Upper lobe of right lung (tissue), 1 donor: ENCODE results near the gene SRGAP1. TPM values are rescaled to one million over a fixed set of nuclear protein-coding genes. Genes with fewer than 3 reads are reported as not detected.

Experiments used
- ATAC-seq: fragments of 200-7000 bp; cut with Tn5 transposase; one replicate; pipeline ENCODE4 v1.9.1; 2020; ENCODE audit warnings: mild to moderate bottlenecking, moderate library complexity
- DNase-seq: peaks from one replicate; pipeline ENCODE4 v3.0.0-alpha.2; 2020
- H3K27ac ChIP-seq: fragments of 200-600 bp; one replicate; pipeline ENCODE4 v1.8.0; 2022
- H3K27me3 ChIP-seq: fragments of 200-600 bp; one replicate; pipeline ENCODE4 v1.8.0; 2022; ENCODE audit warnings: mild to moderate bottlenecking
- H3K36me3 ChIP-seq: fragments of 200-600 bp; one replicate; pipeline ENCODE4 v1.8.0; 2022
- H3K4me1 ChIP-seq: fragments of 200-600 bp; one replicate; pipeline ENCODE4 v1.8.0; 2022
- H3K4me3 ChIP-seq: fragments of 200-600 bp; one replicate; pipeline ENCODE4 v1.8.0; 2022; ENCODE audit warnings: mild to moderate bottlenecking
- H3K9me3 ChIP-seq: fragments of 200-600 bp; one replicate; pipeline ENCODE4 v1.8.0; 2022
- intact Hi-C: fragments of 100-400 bp; cut with DNase I; formaldehyde crosslinking; loops from one replicate; pipeline ENCODE4 v1.11.0; 2022
- long read RNA-seq: library from polyadenylated mRNA; unstranded; transcript quantifications from one replicate; pipeline ENCODE4 v2.0.0, GENCODE V29; 2021
- total RNA-seq: library from RNA; stranded (reverse); fragmentation: NEBNext Ultra II Directional; extraction: Animal tissue kit (Norgen Biotek cat#: 25700); gene quantifications from one replicate; pipeline ENCODE4 v1.2.1, GENCODE V29; 2021
- TF ChIP-seq, protein P1 (sequence below): fragments of 200-600 bp; IDR thresholded peaks from one replicate; pipeline ENCODE4 v1.8.0; 2022; ENCODE audit warnings: antibody characterized with exemption
- donor health status: DM: no; HTN: yes; CAD: no; lungs with severe emphysema.

SRGAP1 gene
- 11.4 TPM for total RNA-seq
- long read RNA-seq, full-length matches to known transcripts = 2 of 12 reads
- long read RNA-seq, partial matches to known transcripts = 6 of 12 reads
- long read RNA-seq, other reads (novel, unspliced or antisense) = 4 of 12 reads

DNA sequence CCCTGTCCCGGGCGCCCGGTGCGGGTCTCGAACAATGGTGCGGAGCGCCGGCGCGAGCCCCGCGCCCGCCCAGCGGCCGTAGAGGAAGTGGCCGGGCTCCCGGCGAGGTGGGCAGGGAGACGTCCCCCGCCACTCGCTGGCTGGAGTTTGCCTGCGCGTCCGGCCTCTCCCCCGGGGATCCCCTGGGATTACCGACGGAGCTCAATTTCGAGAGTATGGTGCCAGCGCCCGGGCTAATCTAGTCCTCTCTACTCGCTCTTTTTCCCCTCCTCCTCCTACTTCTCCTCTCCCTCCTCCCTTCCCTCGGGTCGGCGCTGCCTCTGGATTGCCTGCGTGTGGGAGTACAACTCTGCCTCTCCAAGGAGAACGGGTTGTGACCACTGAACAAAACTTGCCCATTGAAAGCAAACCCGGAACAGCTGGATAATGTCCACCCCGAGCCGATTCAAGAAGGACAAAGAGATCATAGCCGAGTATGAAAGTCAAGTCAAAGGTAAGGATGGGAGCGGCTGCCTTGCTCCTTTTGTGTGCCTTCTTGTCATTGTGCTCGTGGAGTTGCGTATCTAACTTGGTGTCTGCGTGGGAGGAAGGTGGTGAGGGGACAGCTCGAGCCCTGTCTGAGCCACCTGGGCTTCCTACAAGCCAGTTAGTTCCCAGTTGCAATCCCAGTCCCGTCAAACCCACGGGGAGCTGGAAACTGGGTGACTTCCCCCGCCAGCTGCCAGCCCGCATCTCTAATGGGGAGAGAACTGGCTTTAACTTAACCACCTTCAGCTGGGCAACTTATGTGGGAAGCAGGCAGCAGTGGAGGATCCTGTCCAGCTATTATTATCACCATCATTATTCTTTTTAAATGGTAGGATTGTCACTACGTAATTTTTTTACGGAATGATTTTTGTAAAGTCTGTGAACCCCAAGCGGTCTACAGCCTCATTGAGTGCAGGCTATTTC, at the start of gene SRGAP1:
TSS of gene SRGAP1 (plus strand) at position 310 of the 951 bp plus-strand sequence. CDS start at position 427, 117 bp downstream.
- intact Hi-C loops = loop anchor here (10.0 kb wide), 1 partner anchor 340 kb away; no protein-coding TSS in a partner anchor
- no peaks in the 10 kb centered on the region for H3K4me1 ChIP-seq

DNA sequence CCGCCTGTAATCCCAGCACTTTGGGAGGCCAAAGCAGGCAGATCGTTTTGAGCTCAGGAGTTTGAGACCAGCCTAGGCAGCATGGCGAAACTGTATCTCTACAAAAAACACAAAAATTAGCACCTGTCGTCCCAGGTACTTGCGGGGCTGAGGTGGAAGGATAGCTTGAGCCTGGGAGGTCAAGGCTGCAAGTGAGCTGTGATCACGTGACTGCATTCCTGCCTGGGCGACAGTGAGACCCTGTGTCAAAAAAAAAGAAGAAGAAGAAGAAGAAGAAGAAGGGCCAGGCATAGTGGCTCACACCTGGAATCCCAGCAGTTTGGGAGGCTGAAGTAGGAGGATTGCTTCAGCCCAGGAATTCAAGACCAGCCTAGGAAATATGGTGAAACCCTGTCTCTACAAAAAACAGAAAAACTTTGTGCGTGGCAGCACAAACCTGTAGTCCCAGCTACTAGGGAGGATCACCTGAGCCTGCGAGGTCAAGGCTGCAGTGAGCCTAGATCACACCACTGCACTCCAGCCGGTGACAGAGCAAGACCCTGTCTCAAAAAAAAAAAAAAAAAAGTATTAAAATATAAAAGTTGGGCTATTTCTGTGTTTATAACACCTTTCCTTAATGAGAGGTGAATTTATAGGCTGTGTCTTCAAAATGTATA, 49.3 kb upstream of the SRGAP1 start:
- ATAC-seq = no peak
- no peaks in the 10 kb centered on the region for H3K27me3 ChIP-seq
- no peak overlapping the region for H3K27ac ChIP-seq
- TF ChIP-seq, protein P1, sequence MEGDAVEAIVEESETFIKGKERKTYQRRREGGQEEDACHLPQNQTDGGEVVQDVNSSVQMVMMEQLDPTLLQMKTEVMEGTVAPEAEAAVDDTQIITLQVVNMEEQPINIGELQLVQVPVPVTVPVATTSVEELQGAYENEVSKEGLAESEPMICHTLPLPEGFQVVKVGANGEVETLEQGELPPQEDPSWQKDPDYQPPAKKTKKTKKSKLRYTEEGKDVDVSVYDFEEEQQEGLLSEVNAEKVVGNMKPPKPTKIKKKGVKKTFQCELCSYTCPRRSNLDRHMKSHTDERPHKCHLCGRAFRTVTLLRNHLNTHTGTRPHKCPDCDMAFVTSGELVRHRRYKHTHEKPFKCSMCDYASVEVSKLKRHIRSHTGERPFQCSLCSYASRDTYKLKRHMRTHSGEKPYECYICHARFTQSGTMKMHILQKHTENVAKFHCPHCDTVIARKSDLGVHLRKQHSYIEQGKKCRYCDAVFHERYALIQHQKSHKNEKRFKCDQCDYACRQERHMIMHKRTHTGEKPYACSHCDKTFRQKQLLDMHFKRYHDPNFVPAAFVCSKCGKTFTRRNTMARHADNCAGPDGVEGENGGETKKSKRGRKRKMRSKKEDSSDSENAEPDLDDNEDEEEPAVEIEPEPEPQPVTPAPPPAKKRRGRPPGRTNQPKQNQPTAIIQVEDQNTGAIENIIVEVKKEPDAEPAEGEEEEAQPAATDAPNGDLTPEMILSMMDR = no peak
- H3K36me3 ChIP-seq = peaks cover 9% of the 10 kb centered on the region
- no peaks in the 10 kb centered on the region for H3K9me3 ChIP-seq
- no peak overlapping the region for H3K4me3 ChIP-seq
- intact Hi-C loops = no loop called here
- DNase-seq = no peak
- H3K4me1 ChIP-seq = no peaks in the 10 kb centered on the region

More for the DNA sequence above, at the start of gene SRGAP1:
- ATAC-seq (peak; percentile 49), DNase-seq (peak; percentile 76)
- Histone ChIP-seq H3K36me3 (no peaks in the 10 kb centered on the region), H3K27me3 (no peaks in the 10 kb centered on the region), H3K4me3 (peak within 1 kb of the TSS; percentile 86), H3K9me3 (no peaks in the 10 kb centered on the region), H3K27ac (peak within 1 kb of the TSS; percentile 88)
- TF ChIP-seq, protein P1 = no peak

DNA sequence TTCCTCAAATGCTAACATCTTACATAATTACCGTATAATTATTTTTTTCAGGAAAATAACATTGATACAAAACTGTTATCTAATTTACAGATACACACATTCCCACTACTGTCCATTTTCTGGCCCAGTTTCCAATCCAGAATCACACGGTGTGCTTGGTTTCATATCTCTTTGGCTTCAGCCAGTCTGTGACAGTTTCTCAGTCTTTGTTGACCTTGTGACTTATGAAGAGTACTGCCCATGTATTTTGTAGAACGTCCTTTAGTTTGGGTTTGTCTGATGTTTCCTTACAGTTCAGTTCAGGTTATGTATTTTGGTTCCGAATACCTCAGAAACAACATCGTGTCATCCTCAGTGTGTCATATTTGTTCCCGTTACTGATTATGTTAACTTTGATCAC, 48.6 kb upstream of the SRGAP1 start:
- H3K4me1 ChIP-seq = no peaks in the 10 kb centered on the region
- ATAC-seq (no peak), DNase-seq (no peak)
- H3K27ac ChIP-seq = no peak overlapping the region
- H3K9me3 ChIP-seq = no peaks in the 10 kb centered on the region
- H3K4me3 ChIP-seq = no peak overlapping the region
- no peaks in the 10 kb centered on the region for H3K27me3 ChIP-seq
- peaks cover 2% of the 10 kb centered on the region for H3K36me3 ChIP-seq
- intact Hi-C loops = no loop called here
- TF ChIP-seq, protein P1 = no peak

DNA sequence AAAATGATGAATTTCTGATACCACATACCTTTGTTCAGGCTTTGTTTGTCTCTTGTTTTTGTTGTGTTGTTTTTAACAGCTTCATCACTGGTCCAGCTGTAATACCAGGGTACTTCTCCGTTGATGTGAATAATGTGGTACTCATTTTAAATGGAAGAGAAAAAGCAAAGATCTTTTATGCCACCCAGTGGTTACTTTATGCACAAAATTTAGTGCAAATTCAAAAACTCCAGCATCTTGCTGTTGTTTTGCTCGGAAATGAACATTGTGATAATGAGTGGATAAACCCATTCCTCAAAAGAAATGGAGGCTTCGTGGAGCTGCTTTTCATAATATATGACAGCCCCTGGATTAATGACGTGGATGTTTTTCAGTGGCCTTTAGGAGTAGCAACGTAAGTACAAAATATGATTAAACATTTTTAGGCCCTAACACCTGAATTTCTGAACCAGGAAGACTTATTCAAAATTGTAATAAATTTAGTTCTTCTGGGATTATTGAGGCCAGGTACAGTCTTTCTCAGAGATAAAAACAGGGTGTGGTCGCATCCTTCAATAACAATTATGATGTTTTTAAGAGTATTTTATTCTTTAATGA, 42.4 kb upstream of the SRGAP1 start:
- TF ChIP-seq, protein P1 = peak; percentile 59
- Histone ChIP-seq H3K27me3 (no peaks in the 10 kb centered on the region), H3K27ac (no peak overlapping the region), H3K36me3 (peaks cover 9% of the 10 kb centered on the region), H3K4me1 (no peaks in the 10 kb centered on the region), H3K9me3 (no peaks in the 10 kb centered on the region), H3K4me3 (no peak overlapping the region)
- DNase-seq = no peak
- intact Hi-C loops = no loop called here
- no peak for ATAC-seq

DNA sequence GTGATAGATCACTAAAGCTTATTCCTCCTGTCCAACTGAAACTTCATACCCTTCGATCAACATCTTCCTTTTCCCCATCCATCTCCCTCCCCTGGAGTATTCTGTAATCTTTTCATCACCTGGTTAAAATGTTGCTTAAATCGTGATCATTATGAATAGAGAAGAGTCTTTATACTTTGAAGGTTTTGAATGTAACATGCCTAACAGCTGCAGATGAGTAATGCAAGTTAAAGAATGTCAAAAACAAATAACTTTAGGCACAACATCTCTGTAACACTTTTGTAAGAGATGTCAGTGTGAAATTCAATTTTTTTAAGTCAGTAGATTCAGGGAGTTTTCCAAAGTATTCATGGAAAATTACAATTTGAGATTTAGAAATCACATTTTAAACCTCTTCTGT, 39.8 kb upstream of the SRGAP1 start:
- ATAC-seq (no peak), DNase-seq (no peak)
- no peak overlapping the region for H3K4me3 ChIP-seq
- no peaks in the 10 kb centered on the region for H3K4me1 ChIP-seq
- H3K9me3 ChIP-seq = no peaks in the 10 kb centered on the region
- no peak overlapping the region for H3K27ac ChIP-seq
- H3K27me3 ChIP-seq = no peaks in the 10 kb centered on the region
- intact Hi-C loops = no loop called here
- TF ChIP-seq, protein P1 = no peak
- peaks cover 14% of the 10 kb centered on the region for H3K36me3 ChIP-seq
